GM12801 (cell line): Measurements from ENCODE around the gene RASSF5.

ENCODE experiments used
- TF ChIP-seq, protein P1 (sequence below): IDR thresholded peaks from one replicate; pipeline ENCODE4 v1.5.1; 2011; ENCODE audit warnings: control low read depth; ENCODE audit not compliant: insufficient read length; ENCODE audit errors: extremely low read depth

RASSF5 gene

DNA sequence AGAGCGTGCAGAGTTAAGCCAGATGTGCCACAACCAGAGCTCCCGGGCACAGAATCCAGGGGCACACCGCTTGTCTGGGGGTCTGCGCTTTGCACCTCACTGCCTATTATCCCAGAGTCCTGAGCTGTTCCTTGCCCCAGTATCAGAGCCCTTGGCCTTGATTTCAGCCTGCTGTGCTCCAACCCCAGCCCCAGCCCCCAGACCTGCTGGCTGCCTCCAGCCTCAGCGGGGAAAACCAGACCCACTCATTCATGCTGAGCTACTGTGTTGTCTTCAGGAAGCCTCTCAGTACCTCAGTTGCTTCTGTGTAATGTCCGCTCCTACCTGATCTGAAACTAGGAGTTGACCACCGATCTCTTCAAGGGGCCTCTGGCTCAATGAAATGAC, 35.9 kb upstream of the RASSF5 start:
- TF ChIP-seq, protein P1, sequence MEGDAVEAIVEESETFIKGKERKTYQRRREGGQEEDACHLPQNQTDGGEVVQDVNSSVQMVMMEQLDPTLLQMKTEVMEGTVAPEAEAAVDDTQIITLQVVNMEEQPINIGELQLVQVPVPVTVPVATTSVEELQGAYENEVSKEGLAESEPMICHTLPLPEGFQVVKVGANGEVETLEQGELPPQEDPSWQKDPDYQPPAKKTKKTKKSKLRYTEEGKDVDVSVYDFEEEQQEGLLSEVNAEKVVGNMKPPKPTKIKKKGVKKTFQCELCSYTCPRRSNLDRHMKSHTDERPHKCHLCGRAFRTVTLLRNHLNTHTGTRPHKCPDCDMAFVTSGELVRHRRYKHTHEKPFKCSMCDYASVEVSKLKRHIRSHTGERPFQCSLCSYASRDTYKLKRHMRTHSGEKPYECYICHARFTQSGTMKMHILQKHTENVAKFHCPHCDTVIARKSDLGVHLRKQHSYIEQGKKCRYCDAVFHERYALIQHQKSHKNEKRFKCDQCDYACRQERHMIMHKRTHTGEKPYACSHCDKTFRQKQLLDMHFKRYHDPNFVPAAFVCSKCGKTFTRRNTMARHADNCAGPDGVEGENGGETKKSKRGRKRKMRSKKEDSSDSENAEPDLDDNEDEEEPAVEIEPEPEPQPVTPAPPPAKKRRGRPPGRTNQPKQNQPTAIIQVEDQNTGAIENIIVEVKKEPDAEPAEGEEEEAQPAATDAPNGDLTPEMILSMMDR: no peak

- TF ChIP-seq, protein P1: no peak
Observed at GRCh38 chr1:206472024-206472423, 35.3 kb upstream of the RASSF5 start.

GRCh38 chr1:206472454-206472853, 34.9 kb upstream of the RASSF5 start:
- TF ChIP-seq, protein P1: no peak

DNA sequence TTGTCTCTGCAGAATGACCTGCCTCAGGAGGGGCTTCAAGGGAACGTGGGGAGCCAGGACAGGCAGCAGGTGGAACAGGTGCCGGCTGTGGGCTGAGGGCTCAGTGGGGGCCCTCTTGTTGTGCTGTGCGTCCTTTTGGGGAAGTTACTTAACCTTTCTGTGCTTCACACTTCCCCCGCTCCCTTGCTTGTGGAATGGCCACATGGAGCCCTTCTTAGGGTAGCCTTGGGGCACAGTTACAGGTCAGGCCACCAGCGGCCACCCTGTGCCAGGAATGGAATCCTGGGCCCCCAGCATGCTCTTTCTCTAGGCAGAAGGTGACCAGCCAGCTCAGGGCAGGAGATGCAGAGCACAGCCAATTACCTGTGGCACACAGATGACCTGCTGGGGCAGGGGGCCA, 34.4 kb upstream of the RASSF5 start:
- TF ChIP-seq, protein P1: no peak

GRCh38 chr1:206476058-206476457, 31.3 kb upstream of the RASSF5 start:
- TF ChIP-seq, protein P1: no peak

- TF ChIP-seq, protein P1: no peak
Observed at GRCh38 chr1:206476591-206476990, 30.7 kb upstream of the RASSF5 start.

DNA sequence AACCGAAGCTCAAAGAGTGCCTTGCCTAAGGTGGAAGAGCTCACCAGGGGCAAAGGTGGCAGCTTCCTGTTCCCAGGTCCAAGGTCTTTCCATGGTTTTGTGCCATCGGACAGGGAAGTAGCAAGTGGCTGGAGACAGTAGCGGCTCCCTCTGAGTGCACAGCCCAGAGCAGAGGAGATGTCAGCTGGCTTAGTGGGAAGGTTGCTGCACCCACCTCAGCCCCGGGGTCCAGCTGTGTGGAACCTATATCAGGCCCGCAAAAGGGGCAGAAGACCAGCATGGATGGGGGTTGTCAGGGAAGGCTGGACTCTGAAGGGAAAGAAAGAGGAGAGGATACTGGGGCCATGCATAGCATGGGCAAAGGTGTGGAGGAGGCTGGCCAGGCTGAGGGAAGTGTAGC, 30.2 kb upstream of the RASSF5 start:
- TF ChIP-seq, protein P1: no peak
